GM23338 (cell line): ENCODE measurements around the gene CREBL2. TPM values are rescaled to one million over a fixed set of nuclear protein-coding genes. Genes with fewer than 3 reads are reported as not detected.

Experiments used
- ATAC-seq: fragments of 200-7000 bp; cut with Tn5 transposase; 3 replicates; pipeline ENCODE4 v1.9.1; 2020
- DNase-seq: peaks from one replicate; pipeline ENCODE4 v3.0.0-alpha.2; 2015; ENCODE audit warnings: low spot score
- H2AFZ ChIP-seq: fragments of 200-600 bp; sonication (generic); 2 replicates; pipeline ENCODE4 v1.8.0; 2016; ENCODE audit warnings: antibody characterized with exemption, mild to moderate bottlenecking, moderate library complexity
- H3F3A ChIP-seq: fragments of 200-600 bp; sonication (generic); replicated peaks from 2 replicates; pipeline ENCODE4 v1.8.0; 2017; ENCODE audit warnings: antibody characterized with exemption, mixed run types, low read depth
- H3K27ac ChIP-seq: fragments of 200-600 bp; sonication (generic); 2 replicates; pipeline ENCODE4 v1.6.1; 2016; ENCODE audit warnings: low read depth
- H3K27me3 ChIP-seq: fragments of 200-600 bp; sonication (generic); 2 replicates; pipeline ENCODE4 v1.8.0; 2016; ENCODE audit warnings: mild to moderate bottlenecking, mixed run types, moderate library complexity; ENCODE audit not compliant: insufficient read depth
- H3K36me3 ChIP-seq: fragments of 200-600 bp; sonication (generic); 2 replicates; pipeline ENCODE4 v1.8.0; 2016; ENCODE audit warnings: mild to moderate bottlenecking; ENCODE audit not compliant: insufficient read depth
- H3K4me1 ChIP-seq: fragments of 200-600 bp; sonication (generic); 2 replicates; pipeline ENCODE4 v1.8.0; 2016; ENCODE audit warnings: mild to moderate bottlenecking, moderate library complexity; ENCODE audit not compliant: insufficient read depth
- H3K4me2 ChIP-seq: fragments of 200-600 bp; sonication (generic); 2 replicates; pipeline ENCODE4 v1.7.1; 2017; ENCODE audit warnings: mixed run types
- H3K4me3 ChIP-seq: fragments of 200-600 bp; sonication (generic); 2 replicates; pipeline ENCODE4 v1.6.1; 2016; ENCODE audit warnings: mixed run types
- H3K79me2 ChIP-seq: fragments of 200-600 bp; sonication (generic); replicated peaks from 2 replicates; pipeline ENCODE4 v1.8.0; 2017; ENCODE audit warnings: mild to moderate bottlenecking; ENCODE audit not compliant: insufficient read depth
- H3K9me2 ChIP-seq: fragments of 200-600 bp; sonication (generic); 2 replicates; pipeline ENCODE4 v1.8.0; 2017; ENCODE audit not compliant: insufficient read depth
- H4K20me1 ChIP-seq: fragments of 200-600 bp; sonication (generic); replicated peaks from 2 replicates; pipeline ENCODE4 v1.8.0; 2017; ENCODE audit warnings: mild to moderate bottlenecking; ENCODE audit not compliant: insufficient read depth
- H3K27ac Mint-ChIP-seq: 2 replicates; pipeline ENCODE4 v1.8.0; 2020; ENCODE audit warnings: inconsistent platforms, mild to moderate bottlenecking, moderate library complexity, mixed read lengths
- H3K27me3 Mint-ChIP-seq: 3 replicates; pipeline ENCODE4 v1.8.0; 2022; ENCODE audit warnings: low read depth, mild to moderate bottlenecking, moderate library complexity, mixed read lengths, inconsistent platforms; ENCODE audit not compliant: insufficient read depth, poor library complexity
- H3K36me3 Mint-ChIP-seq: 3 replicates; pipeline ENCODE4 v1.8.0; 2021; ENCODE audit warnings: low read depth, mild to moderate bottlenecking, inconsistent platforms, moderate library complexity, mixed read lengths
- H3K4me1 Mint-ChIP-seq: 3 replicates; pipeline ENCODE4 v1.8.0; 2020; ENCODE audit warnings: mild to moderate bottlenecking, inconsistent platforms, mixed read lengths
- H3K4me3 Mint-ChIP-seq: 3 replicates; pipeline ENCODE4 v1.8.0; 2021; ENCODE audit warnings: moderate library complexity, mild to moderate bottlenecking, inconsistent platforms, mixed read lengths
- H3K9me3 Mint-ChIP-seq: 3 replicates; pipeline ENCODE4 v1.8.0; 2020; ENCODE audit warnings: moderate library complexity, mild to moderate bottlenecking, inconsistent platforms, mixed read lengths
- CREB1 ChIP-seq: fragments of 250-450 bp; sonication (Bioruptor Pico); IDR thresholded peaks from 2 replicates; pipeline ENCODE4 v1.5.0; 2020; ENCODE audit warnings: low read depth, mild to moderate bottlenecking, moderate library complexity
- CTCF ChIP-seq, 2 experiments: fragments of 200-600 bp in 1 of 2; sonication (generic) in 1 of 2; conservative IDR thresholded peaks; 2 replicates each; pipeline versions ENCODE4 v1.5.1 to v1.6.1; 2016 to 2017; ENCODE audit warnings: antibody characterized with exemption in 2 of 2, low read depth in 2 of 2, mild to moderate bottlenecking in 2 of 2, moderate library complexity in 1 of 2
- ETS1 ChIP-seq: IDR thresholded peaks from 2 replicates; pipeline ENCODE4 v1.6.1; 2016; ENCODE audit warnings: antibody characterized with exemption
- EZH2 ChIP-seq: fragments of 200-600 bp; sonication (generic); IDR thresholded peaks from one replicate; pipeline ENCODE4 v1.8.0; 2017; ENCODE audit warnings: antibody characterized with exemption, mild to moderate bottlenecking, low read depth; ENCODE audit not compliant: unreplicated experiment
- EZH2phosphoT487 ChIP-seq: fragments of 200-600 bp; sonication (generic); IDR thresholded peaks from one replicate; pipeline ENCODE4 v1.8.1; 2018; ENCODE audit warnings: antibody characterized with exemption; ENCODE audit not compliant: unreplicated experiment
- JUNB ChIP-seq: IDR thresholded peaks from one replicate; pipeline ENCODE4 v1.6.1; 2016; ENCODE audit warnings: antibody characterized with exemption; ENCODE audit not compliant: unreplicated experiment
- NANOG ChIP-seq: IDR thresholded peaks from 2 replicates; pipeline ENCODE4 v1.6.1; 2016; ENCODE audit warnings: antibody characterized with exemption, borderline replicate concordance
- REST ChIP-seq: IDR thresholded peaks from one replicate; pipeline ENCODE4 v1.6.1; 2018; ENCODE audit warnings: antibody characterized with exemption; ENCODE audit not compliant: unreplicated experiment
- STAT1 ChIP-seq: IDR thresholded peaks from one replicate; pipeline ENCODE4 v1.6.1; 2016; ENCODE audit warnings: antibody characterized with exemption; ENCODE audit not compliant: unreplicated experiment
- ZNF114 ChIP-seq: fragments of 250-450 bp; sonication (Bioruptor Pico); IDR thresholded peaks from 2 replicates; pipeline ENCODE4 v1.5.0; 2020; ENCODE audit warnings: mild to moderate bottlenecking, moderate library complexity
- ZNF331 ChIP-seq: fragments of 250-450 bp; sonication (Bioruptor Pico); IDR thresholded peaks from 2 replicates; pipeline ENCODE4 v1.5.0; 2020; ENCODE audit warnings: low read depth, mild to moderate bottlenecking, moderate library complexity
- polyA plus RNA-seq: library from polyadenylated mRNA; unstranded; fragments of >200 nt; fragmentation: Nextera tagmentation; extraction: Ambion mirVana; gene quantifications from 2 replicates; pipeline ENCODE4 v1.2.1, GENCODE V29; 2016
- total RNA-seq: library from RNA; depleted of rRNA; stranded (reverse); fragments of >200 nt; shearing (Covaris generic); gene quantifications from 2 replicates; pipeline ENCODE4 v1.2.3, GENCODE V29; 2014

Gene CREBL2
- total and polyA plus RNA-seq, 2 experiments from 2014 or later: 9.0 to 21.6 TPM

GRCh38 chr12:12646483-12647072, 34.9 kb downstream of the CREBL2 start (continued):
- TF ChIP-seq ZNF114 (CRISPR knock-in tag) (no peak), CTCF (conservative IDR thresholded peaks at IDR 0.05; ENCODE audit: low read depth in 2 of 2) (no peak), EZH2phosphoT487 (no peak), ETS1 (no peak), REST (no peak)

- Histone ChIP-seq H3K9me2 (peaks cover 3% of the 10 kb centered on the region; the same call in 1 of the 2 replicates), H2AFZ (no peak overlapping the region), H3K27me3 (no peaks in the 10 kb centered on the region), H4K20me1 (no peaks in the 10 kb centered on the region), H3K79me2 (no peaks in the 10 kb centered on the region), H3K27ac (no peak overlapping the region), H3K4me1 (peaks cover 16% of the 10 kb centered on the region), H3K4me2 (no peak overlapping the region), H3K36me3 (peaks cover 16% of the 10 kb centered on the region), H3F3A (no peaks in the 10 kb centered on the region), H3K4me3 (no peak overlapping the region)
- ATAC-seq (no peak), DNase-seq (no peak)
- no peak overlapping the region for H3K4me3 Mint-ChIP-seq
- no peak overlapping the region for H3K27ac Mint-ChIP-seq
- H3K4me1 Mint-ChIP-seq: peaks cover 14% of the 10 kb centered on the region
- peaks cover 47% of the 10 kb centered on the region for H3K36me3 Mint-ChIP-seq
- H3K9me3 Mint-ChIP-seq: peaks cover 52% of the 10 kb centered on the region
- no peaks in the 10 kb centered on the region for H3K27me3 Mint-ChIP-seq
- TF ChIP-seq ZNF114 (CRISPR knock-in tag): no peak
- no peak for TF ChIP-seq REST
- no peak for TF ChIP-seq JUNB
- TF ChIP-seq EZH2phosphoT487: no peak
- no peak for TF ChIP-seq STAT1
- no peak for TF ChIP-seq ETS1
- TF ChIP-seq EZH2: no peak
- TF ChIP-seq CTCF (conservative IDR thresholded peaks at IDR 0.05; ENCODE audit: low read depth in 2 of 2): no peak
- no peak for TF ChIP-seq ZNF331 (CRISPR knock-in tag)
- TF ChIP-seq CREB1 (CRISPR knock-in tag): no peak
- no peak for TF ChIP-seq NANOG
Observed at GRCh38 chr12:12648284-12648683, 36.6 kb downstream of the CREBL2 start.
